BLaER1 treated with 17β-estradiol and CSF1 and Interleukin-3, amounts not matched to agents 10 nM and 100 nM (cell line): ENCODE measurements around the gene DHRS3.
A peak's percentile ranks its signal among the peaks of the same experiment; 100 is the strongest.

Source experiments
- H3K27ac ChIP-seq, 11 experiments: shearing (Covaris generic); formaldehyde crosslinking; 2 replicates each; pipeline ENCODE4 v1.8.1; 2022
- H3K27me3 ChIP-seq, 11 experiments: shearing (Covaris generic); formaldehyde crosslinking; 2 replicates each; pipeline ENCODE4 v1.8.1; 2022
- H3K36me3 ChIP-seq, 11 experiments: shearing (Covaris generic); formaldehyde crosslinking; 2 replicates each; pipeline ENCODE4 v1.8.1; 2022
- H3K4me1 ChIP-seq, 10 experiments: shearing (Covaris generic); formaldehyde crosslinking; 2 replicates each; pipeline ENCODE4 v1.8.1; 2022
- H3K4me2 ChIP-seq, 11 experiments: shearing (Covaris generic); formaldehyde crosslinking; 2 replicates each; pipeline ENCODE4 v1.8.1; 2022
- H3K4me3 ChIP-seq, 10 experiments: shearing (Covaris generic); formaldehyde crosslinking; 2 replicates each; pipeline ENCODE4 v1.8.1; 2022
- H3K9ac ChIP-seq, 11 experiments: shearing (Covaris generic); formaldehyde crosslinking; 2 replicates each; pipeline ENCODE4 v1.8.1; 2022
- H3K9me3 ChIP-seq, 11 experiments: shearing (Covaris generic); formaldehyde crosslinking; replicated peaks in 1 of 11; 2 replicates each; pipeline ENCODE4 v1.8.1; 2022
- H4K20me1 ChIP-seq, 11 experiments: shearing (Covaris generic); formaldehyde crosslinking; 2 replicates each; pipeline ENCODE4 v1.8.1; 2022
- Cebpa-rat ChIP-seq, 11 experiments: shearing (Covaris generic); IDR thresholded peaks; 2 replicates each; pipeline ENCODE4 v1.8.1; 2022

Gene DHRS3

GRCh38 chr1:12631571-12631970, 13.6 kb upstream of the DHRS3 start:
- H3K4me1 ChIP-seq = peaks cover 31 to 84% (median 73%) of the 10 kb centered on the region in 10 experiments
- no peak overlapping the region for H3K9ac ChIP-seq
- H3K4me3 ChIP-seq = peak overlapping the region in 3 of 10 experiments; percentile 2 to 21 (median 12); a peak in 1 of 20 replicates
- no peak for TF ChIP-seq Cebpa-rat (IDR thresholded peaks at IDR 0.05)
- H4K20me1 ChIP-seq = no peaks in the 10 kb centered on the region
- peaks cover 12 to 47% (median 35%) of the 10 kb centered on the region in 11 experiments for H3K9me3 ChIP-seq
- H3K4me2 ChIP-seq = peak overlapping the region in 10 of 11 experiments; percentile 10 to 70 (median 63); a peak in 16 of 22 replicates
- H3K27ac ChIP-seq = 0 out of 22 replicates have a peak overlapping the region, but pooled peaks of 1 of the 11 experiments have one; percentile 15
- no peaks in the 10 kb centered on the region for H3K36me3 ChIP-seq
- H3K27me3 ChIP-seq = no peaks in the 10 kb centered on the region

GRCh38 chr1:12630946-12631530, 13.0 kb upstream of the DHRS3 start:
- Histone ChIP-seq H3K27me3 (no peaks in the 10 kb centered on the region), H3K4me1 (peaks cover 31 to 84% (median 71%) of the 10 kb centered on the region in 10 experiments), H3K36me3 (no peaks in the 10 kb centered on the region), H3K4me3 (peak overlapping the region in 3 of 10 experiments; percentile 2 to 21 (median 12); a peak in 2 of 20 replicates), H3K9me3 (peaks cover 12 to 42% (median 30%) of the 10 kb centered on the region in 11 experiments), H3K4me2 (peak overlapping the region in 10 of 11 experiments; percentile 55 to 70 (median 63); a peak in 20 of 22 replicates), H4K20me1 (no peaks in the 10 kb centered on the region), H3K27ac (peak overlapping the region in 1 of 11 experiments; percentile 15; a peak in 1 of 22 replicates), H3K9ac (no peak overlapping the region)
- peak in 8 of 11 experiments; percentile 5 to 67 (median 46); a peak in 8 of 22 replicates for TF ChIP-seq Cebpa-rat (IDR thresholded peaks at IDR 0.05)

GRCh38 chr1:12629985-12630760, 12.2 kb upstream of the DHRS3 start:
- Histone ChIP-seq H3K9ac (no peak overlapping the region), H3K36me3 (no peaks in the 10 kb centered on the region), H3K4me3 (peak overlapping the region in 3 of 10 experiments; percentile 1 to 21 (median 2); a peak in 1 of 20 replicates), H3K9me3 (peaks cover 12 to 33% (median 23%) of the 10 kb centered on the region in 11 experiments), H3K4me1 (peaks cover 31 to 76% (median 69%) of the 10 kb centered on the region in 10 experiments), H3K27ac (no peak overlapping the region; a peak in 1 of 22 replicates), H3K27me3 (no peaks in the 10 kb centered on the region), H4K20me1 (no peaks in the 10 kb centered on the region), H3K4me2 (peak overlapping the region; percentile 44 to 70 (median 63); a peak in 21 of 22 replicates)
- TF ChIP-seq Cebpa-rat (IDR thresholded peaks at IDR 0.05) = no peak

GRCh38 chr1:12629511-12629956, 11.5 kb upstream of the DHRS3 start:
- H3K36me3 ChIP-seq = no peaks in the 10 kb centered on the region
- TF ChIP-seq Cebpa-rat (IDR thresholded peaks at IDR 0.05) = no peak
- H3K4me2 ChIP-seq = peak overlapping the region in 8 of 11 experiments; percentile 44 to 70 (median 62); a peak in 16 of 22 replicates
- no peak overlapping the region for H3K27ac ChIP-seq
- peaks cover 12 to 27% (median 19%) of the 10 kb centered on the region in 11 experiments for H3K9me3 ChIP-seq
- no peak overlapping the region for H3K9ac ChIP-seq
- no peaks in the 10 kb centered on the region for H4K20me1 ChIP-seq
- peaks cover 28 to 72% (median 65%) of the 10 kb centered on the region in 10 experiments for H3K4me1 ChIP-seq
- no peak overlapping the region for H3K4me3 ChIP-seq
- no peaks in the 10 kb centered on the region for H3K27me3 ChIP-seq

GRCh38 chr1:12627296-12627695, 9.3 kb upstream of the DHRS3 start:
- Histone ChIP-seq H4K20me1 (no peaks in the 10 kb centered on the region), H3K27me3 (peaks cover 0 to 2% (median 0%) of the 10 kb centered on the region in 11 experiments; a peak in 1 of 22 replicates), H3K4me1 (peaks cover 18 to 71% (median 60%) of the 10 kb centered on the region in 10 experiments), H3K4me2 (peak overlapping the region in 9 of 11 experiments; percentile 4 to 58 (median 32); a peak in 16 of 22 replicates), H3K36me3 (no peaks in the 10 kb centered on the region), H3K27ac (no peak overlapping the region), H3K9ac (no peak overlapping the region), H3K9me3 (peaks cover 12 to 25% (median 18%) of the 10 kb centered on the region in 11 experiments), H3K4me3 (no peak overlapping the region)
- no peak for TF ChIP-seq Cebpa-rat (IDR thresholded peaks at IDR 0.05)

GRCh38 chr1:12626888-12627287, 8.9 kb upstream of the DHRS3 start:
- Histone ChIP-seq H3K4me3 (no peak overlapping the region), H3K9me3 (peaks cover 12 to 23% (median 16%) of the 10 kb centered on the region in 11 experiments), H3K9ac (no peak overlapping the region), H3K27me3 (peaks cover 0 to 6% (median 0%) of the 10 kb centered on the region in 11 experiments; a peak in 4 of 22 replicates), H3K27ac (no peak overlapping the region), H3K36me3 (no peaks in the 10 kb centered on the region), H4K20me1 (no peaks in the 10 kb centered on the region), H3K4me1 (peaks cover 20 to 75% (median 62%) of the 10 kb centered on the region in 10 experiments), H3K4me2 (peak overlapping the region in 9 of 11 experiments; percentile 4 to 58 (median 32); a peak in 16 of 22 replicates)
- no peak for TF ChIP-seq Cebpa-rat (IDR thresholded peaks at IDR 0.05)

- no peak for TF ChIP-seq Cebpa-rat (IDR thresholded peaks at IDR 0.05)
- Histone ChIP-seq H3K9me3 (peaks cover 0 to 7% (median under 1%) of the 10 kb centered on the region in 11 experiments; a peak in 8 of 22 replicates), H3K36me3 (no peaks in the 10 kb centered on the region), H3K4me3 (no peak overlapping the region), H3K9ac (no peak overlapping the region), H3K4me2 (no peak overlapping the region), H4K20me1 (peaks cover 0 to 8% (median 0%) of the 10 kb centered on the region in 11 experiments; a peak in 2 of 22 replicates), H3K4me1 (peaks cover 20 to 76% (median 62%) of the 10 kb centered on the region in 10 experiments), H3K27me3 (peaks cover 0 to 15% (median 0%) of the 10 kb centered on the region in 11 experiments; a peak in 5 of 22 replicates), H3K27ac (no peak overlapping the region)
These were observed 7.3 kb upstream of the DHRS3 start for GRCh38 chr1:12625276-12625675.

GRCh38 chr1:12622506-12622905, 4.5 kb upstream of the DHRS3 start:
- Histone ChIP-seq H3K9ac (0 out of 22 replicates have a peak overlapping the region, but pooled peaks of 1 of the 11 experiments have one; percentile 26), H3K27ac (no peak overlapping the region), H4K20me1 (peaks cover 0 to 8% (median 0%) of the 10 kb centered on the region in 11 experiments; a peak in 2 of 22 replicates), H3K36me3 (no peaks in the 10 kb centered on the region), H3K4me2 (peak overlapping the region in 9 of 11 experiments; percentile 95 to 99 (median 96); a peak in 18 of 22 replicates), H3K4me3 (no peak overlapping the region), H3K27me3 (peaks cover 15 to 30% (median 21%) of the 10 kb centered on the region in 11 experiments), H3K4me1 (peaks cover 40 to 87% (median 73%) of the 10 kb centered on the region in 10 experiments), H3K9me3 (no peaks in the 10 kb centered on the region)
- no peak for TF ChIP-seq Cebpa-rat (IDR thresholded peaks at IDR 0.05)
